HT1080 (cell line): ENCODE data around the gene LMOD1. TPM values are rescaled to one million over a fixed set of nuclear protein-coding genes. Genes with fewer than 3 reads are reported as not detected.
"Not testable (repeated sequence)": the region's sequence is repeated elsewhere in the genome, so short reads cannot be mapped to it uniquely, and the experiment has no call there.

Source experiments
- DNase-seq: peaks from one replicate; pipeline ENCODE4 v3.0.0-alpha.2; 2015; ENCODE audit warnings: low read depth
- polyA plus RNA-seq, 2 experiments: library from polyadenylated mRNA; depleted of rRNA; stranded (reverse); fragments of >200 nt; gene quantifications; 2 replicates each; pipeline ENCODE4 v1.2.3, GENCODE V29; 2015
- total RNA-seq: library from RNA; depleted of rRNA; stranded (reverse); fragments of >200 nt; shearing (Covaris generic); gene quantifications from 2 replicates; pipeline ENCODE4 v1.2.3, GENCODE V29; 2014; rRNA removed

The LMOD1 gene
- total RNA-seq: not detected in 2 replicates
- polyA plus RNA-seq (2015; cell fraction: cytosol; rRNA removed): 0.03 TPM in 1 of 2 replicates, not detected in the other
- polyA plus RNA-seq (2015; cell fraction: nucleus; rRNA removed): not detected in 2 replicates

DNA sequence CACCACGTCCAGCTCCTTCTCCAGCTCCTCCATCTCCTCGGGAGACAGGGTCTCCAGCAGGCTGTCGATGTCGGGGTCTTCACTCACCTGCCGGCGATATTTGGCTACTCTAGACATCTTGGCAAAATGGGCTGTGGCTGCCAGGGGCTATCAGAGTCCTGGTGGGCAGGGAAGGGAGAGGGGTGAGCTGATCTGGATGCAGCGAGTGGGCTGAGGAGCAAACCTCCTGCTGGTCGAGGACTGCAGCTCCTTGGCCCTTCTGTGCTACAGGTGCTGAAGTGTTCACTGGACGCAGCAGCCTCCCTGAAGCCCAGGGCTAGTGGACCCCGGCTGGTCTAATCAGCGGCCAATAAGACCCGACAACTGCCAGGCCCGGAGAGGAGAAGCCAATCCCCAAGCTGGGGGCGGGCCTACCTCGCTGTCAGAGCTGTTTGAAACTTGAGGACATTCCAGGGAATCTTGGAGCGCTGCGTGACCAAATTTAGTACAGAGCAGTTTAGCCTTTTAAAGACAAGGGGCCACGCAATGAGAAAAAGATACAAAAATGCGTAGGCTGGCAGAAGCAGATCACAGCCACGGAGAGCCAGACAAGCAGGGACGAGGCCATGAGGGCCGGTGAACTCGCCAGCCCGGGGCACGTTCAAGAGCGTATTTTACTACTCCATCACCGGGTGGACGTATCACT lies at the start of gene LMOD1:
Gene LMOD1 (minus strand): TSS at position 325 of the 685 bp plus-strand sequence. CDS start 208 bp downstream, at position 117.
- DNase-seq: peak; percentile 71

DNA sequence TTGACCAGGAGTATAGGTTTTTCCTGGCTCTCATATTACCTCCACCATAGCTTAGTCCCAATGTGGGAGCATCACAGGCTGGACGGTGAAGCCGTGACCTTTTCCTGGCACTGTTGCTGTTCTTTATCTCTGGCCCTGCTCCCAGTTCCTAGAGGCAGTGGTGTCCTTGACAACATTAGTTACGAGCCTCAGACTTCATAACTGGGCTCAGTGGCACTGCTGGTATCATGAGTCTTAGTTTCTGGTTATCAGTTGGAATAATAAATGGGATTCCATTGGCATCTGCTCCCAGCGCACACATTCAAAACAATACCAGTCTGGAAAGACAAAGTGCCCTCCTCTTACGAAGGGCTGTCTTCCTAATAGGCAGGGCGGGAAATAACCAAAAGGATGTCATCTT lies 44.1 kb upstream of the LMOD1 start:
- no peak for DNase-seq

DNA sequence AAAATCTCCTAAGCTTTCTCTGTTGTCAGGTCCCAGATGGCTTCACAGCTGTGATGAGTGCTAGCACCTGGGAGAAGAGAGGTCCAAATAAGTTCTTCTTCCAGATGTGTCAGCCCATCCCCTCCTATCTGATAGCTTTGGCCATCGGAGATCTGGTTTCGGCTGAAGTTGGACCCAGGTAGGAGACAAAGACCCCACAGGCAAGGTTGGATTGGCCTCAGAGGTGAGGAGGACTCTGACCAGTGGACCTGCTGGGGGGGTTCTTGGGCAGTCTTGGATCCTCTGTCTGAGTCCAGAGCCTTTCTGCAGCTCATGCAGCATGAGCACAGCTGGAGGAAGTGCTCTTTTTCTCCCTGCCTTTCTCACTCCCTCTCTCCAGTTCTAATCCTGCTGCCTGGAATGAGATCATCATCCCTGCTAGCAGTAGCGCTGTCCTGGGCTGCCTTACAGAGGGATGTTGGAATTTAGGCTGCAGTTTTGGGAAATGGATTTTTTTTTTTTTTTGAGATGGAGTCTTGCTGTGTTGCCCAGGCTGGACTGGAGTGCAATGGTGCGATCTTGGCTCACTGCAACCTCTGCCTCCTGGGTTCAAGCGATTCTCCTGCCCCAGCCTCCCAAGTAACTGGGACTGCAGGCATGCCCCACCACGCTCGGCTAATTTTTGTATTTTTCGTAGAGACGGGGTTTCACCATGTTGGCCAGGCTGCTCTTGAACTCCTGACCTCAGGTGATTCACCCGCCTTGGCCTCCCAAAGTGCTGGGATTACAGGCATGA lies 43.2 kb upstream of the LMOD1 start:
- DNase-seq: no peak

GRCh38 chr1:201988601-201989000 lies 42.3 kb upstream of the LMOD1 start:
- no peak for DNase-seq

DNA sequence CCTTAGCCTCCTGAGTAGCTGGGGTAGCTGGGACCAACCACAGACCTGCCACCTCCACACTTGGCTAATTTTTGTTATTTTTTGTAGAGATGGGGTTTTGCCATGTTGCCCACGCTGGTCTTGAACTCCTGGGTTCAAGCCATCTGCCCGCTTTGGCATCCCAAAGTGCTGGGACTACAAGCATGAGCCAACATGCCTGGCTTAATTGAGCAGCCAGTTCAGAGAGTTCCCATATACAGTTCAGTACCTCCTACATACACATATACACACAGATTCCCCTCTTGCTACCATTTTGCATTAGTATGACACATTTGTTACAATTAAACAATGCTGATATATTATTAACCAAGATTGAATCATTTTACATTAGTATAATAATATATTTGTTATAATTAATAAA lies 39.0 kb upstream of the LMOD1 start:
- no peak for DNase-seq

GRCh38 chr1:201984446-201984845 lies 38.1 kb upstream of the LMOD1 start:
- no peak for DNase-seq

GRCh38 chr1:201983380-201983805 lies 37.0 kb upstream of the LMOD1 start:
- DNase-seq: no peak

DNA sequence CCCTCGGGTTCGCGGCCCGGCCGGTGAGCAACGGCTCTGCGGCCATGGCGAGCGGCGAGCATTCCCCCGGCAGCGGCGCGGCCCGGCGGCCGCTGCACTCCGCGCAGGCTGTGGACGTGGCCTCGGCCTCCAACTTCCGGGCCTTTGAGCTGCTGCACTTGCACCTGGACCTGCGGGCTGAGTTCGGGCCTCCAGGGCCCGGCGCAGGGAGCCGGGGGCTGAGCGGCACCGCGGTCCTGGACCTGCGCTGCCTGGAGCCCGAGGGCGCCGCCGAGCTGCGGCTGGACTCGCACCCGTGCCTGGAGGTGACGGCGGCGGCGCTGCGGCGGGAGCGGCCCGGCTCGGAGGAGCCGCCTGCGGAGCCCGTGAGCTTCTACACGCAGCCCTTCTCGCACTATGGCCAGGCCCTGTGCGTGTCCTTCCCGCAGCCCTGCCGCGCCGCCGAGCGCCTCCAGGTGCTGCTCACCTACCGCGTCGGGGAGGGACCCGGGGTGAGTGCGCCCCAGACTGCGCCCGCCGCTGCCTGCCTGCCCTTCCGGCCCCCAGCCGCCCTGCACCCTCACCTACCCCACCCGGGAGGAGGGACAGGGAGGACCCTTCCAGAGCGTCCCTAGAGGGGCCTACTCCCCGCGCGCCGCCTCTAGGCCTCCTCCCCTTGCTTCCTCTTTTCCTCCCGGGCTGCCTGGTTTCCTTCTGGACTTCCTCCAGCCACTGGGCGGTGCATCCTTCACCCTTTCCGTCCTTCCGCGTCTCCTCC lies 36.5 kb upstream of the LMOD1 start, which contains the start of gene RNPEP:
Gene RNPEP (plus strand): TSS at position 26 of the 757 bp plus-strand sequence. CDS start 19 bp downstream, at position 45.
- DNase-seq: peak; percentile 79

- DNase-seq: no peak
These were observed 35.8 kb upstream of the LMOD1 start for GRCh38 chr1:201982082-201982622.

- peak; percentile 26 for DNase-seq
These were observed 24.2 kb upstream of the LMOD1 start for GRCh38 chr1:201970334-201971159.

DNA sequence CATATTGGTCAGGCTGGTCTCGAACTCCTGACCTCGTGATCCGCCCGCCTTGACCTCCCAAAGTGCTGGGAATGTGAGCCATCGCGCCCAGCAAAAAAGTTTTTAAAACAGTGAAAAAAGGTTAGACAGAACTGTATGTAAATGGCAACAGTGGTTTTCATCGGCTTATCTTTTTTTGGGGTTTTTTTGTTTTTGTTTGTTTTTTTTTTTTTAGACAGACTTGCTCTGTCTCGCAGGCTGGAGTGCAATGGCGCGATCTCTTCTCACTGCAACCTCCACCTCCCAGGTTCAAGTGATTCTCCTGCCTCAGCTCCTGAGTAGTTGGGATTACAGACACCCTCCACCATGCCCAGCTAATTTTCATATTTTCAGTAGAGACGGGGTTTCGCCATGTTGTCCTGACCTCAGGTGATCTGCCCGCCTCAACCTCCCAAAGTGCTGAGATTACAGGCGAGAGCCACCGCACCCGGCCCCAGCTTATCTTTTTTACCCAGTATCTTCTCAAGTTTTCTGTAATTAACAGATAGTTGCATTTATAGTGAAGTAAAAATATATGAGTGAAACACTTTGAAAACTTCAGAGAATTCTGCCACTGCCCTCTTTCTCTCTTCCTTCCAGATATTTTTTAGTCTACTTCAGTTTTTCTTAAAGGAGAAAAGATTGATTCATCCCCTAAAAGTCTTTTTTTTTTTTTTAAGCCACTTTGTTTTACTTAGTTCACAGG lies 22.0 kb upstream of the LMOD1 start:
- DNase-seq: no peak

DNA sequence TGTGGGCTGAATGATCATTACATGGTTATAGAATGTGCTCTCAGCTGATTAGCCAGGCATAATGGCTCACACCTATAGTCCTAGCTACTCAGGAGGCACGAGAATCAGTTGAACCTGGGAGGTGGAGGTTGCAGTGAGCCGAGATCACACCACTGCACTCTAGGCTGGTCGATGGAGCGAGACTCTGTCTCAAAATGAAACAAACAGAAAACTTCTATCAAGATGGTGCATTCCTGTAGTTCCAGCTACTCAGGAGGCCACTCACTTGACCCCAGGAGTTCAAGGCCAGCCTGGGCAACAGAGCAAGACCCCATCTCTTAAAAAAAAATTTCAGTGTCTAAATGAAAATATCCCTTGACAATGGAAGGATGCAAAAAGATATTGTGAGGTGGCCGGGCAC lies 19.8 kb upstream of the LMOD1 start:
- no peak for DNase-seq

GRCh38 chr1:201964261-201964660 lies 17.9 kb upstream of the LMOD1 start:
- DNase-seq: no peak

- not testable (repeated sequence) for DNase-seq
These were observed 16.0 kb upstream of the LMOD1 start for GRCh38 chr1:201962382-201962781.

DNA sequence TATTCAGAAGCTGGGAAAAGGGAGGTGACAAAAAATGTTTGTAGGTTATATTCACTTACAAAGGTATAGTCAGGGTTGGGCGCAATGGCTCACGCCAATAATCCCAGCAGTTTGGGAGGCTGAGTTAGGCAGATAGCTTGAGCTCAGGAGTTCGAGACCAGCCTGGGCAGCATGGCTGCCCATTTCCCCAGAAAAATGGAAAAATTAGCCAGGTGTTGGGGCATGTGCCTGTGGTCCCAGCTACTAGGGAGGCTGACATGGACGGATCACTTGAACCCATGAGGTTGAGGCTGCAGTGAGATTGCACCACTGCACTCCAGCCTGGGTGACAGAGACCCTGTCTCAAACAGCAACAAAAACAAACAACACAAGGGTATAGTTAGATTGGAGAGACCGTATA lies 12.0 kb upstream of the LMOD1 start:
- no peak for DNase-seq

GRCh38 chr1:201955729-201956143 lies 9.4 kb upstream of the LMOD1 start:
- no peak for DNase-seq

DNA sequence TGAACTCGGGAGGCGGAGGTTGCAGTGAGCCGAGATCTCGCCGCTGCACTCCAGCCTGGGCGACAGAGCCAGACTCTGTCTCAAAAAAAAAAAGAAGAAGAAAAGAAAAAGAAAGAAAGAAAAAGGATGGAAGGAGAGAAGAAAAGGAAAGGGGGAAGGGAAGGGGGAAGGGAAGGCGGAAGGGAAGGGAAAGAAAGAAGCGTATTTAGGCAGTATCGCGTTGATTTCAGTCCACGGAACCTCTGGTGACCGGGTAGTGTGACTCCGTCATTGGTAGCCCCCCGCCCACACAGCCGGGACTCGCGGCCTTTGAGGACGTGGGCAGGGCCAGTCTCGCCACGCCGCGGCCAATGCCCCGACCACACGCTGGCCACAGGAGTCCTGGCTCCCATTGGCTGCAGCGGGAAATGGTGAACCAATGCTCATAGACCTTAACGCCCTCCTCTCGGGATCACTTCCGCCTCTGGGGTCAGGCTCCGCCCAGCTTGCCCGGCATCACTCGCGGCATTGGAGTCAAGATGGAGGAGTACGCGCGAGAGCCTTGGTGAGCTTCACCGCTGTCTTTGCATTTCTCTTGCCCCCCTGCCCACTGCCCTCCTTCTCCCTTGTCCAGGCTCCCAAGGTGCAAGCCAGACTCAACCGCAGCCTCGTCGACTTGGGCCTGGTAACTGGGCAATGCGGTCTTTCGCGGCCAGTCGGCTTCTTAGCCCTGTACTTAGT lies 8.8 kb upstream of the LMOD1 start, which contains the start of gene TIMM17A:
Gene TIMM17A (plus strand): TSS at position 495 of the 720 bp plus-strand sequence. CDS start 24 bp downstream, at position 519.
- peak; percentile 98 for DNase-seq

DNA sequence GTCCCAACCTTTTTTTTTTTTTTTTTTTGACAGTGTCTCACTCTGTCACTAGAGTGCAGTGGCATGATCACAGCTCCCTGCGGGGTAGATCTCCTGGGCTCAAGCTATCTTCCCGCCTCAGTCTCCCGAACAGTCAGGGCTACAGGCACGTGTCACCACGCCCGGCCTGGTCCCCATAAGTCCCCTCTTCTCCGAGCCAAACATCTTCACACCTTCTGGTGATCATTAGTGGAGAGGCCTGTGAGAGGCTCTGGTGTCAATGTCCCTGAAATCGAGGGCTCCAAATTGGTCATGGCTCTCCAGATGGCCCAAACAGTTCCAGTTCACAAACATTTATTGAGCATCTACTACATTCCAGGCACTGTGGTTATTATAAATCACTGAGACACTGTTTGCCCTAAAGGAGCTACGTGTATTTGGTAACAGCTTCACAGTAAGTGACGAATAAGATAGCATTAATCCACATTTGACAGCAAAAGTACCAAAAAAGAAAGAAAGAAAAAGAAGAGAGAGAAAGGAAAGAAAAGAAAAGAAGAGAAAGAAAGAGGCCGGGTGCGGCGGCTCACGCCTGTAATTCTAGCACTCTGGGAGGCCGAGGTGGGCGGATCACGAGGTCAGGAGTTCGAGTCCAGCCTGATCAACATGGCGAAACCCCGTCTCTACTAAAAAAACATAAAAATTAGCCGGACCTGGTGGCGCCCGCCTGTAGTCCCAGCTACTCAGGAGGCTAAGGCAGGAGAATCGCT lies 8.1 kb upstream of the LMOD1 start:
- no peak for DNase-seq
